CD4-positive, alpha-beta T cell treated with Interleukin-15 for 4 hours (primary cell): ENCODE data around the gene SEMA6D.

Source experiments
- DNase-seq: peaks from one replicate; pipeline ENCODE4 v3.0.0-alpha.2; 2020; ENCODE audit warnings: low spot score

SEMA6D gene

DNA sequence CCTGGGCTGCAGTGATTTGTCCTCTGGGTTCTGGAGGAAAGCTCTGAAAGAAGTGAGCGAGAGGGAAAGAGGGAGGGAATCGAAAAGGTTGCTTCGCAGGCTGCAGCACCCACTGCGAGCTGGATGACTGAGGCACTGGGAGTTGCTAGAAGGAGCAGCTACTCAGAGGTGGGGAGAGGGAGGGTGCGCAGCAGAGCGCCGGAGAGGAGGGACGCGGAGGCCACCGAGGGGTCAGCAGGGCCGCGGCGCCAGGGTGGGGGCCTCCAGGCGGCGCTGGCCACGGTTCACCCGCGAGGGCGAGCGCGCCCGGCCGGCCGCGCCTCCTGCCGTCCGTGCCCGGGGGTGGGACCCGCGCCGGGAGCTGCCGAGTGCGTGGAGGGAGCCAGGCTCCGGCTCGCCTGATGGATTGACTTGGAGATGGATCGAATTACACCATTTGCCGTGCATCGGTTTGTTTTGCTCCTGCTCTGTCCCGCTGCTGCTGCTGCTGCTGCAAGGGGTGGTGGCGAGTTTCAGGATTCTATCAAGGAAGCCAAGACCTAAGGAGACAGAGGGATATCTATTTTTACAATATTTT lies at the start of gene SEMA6D:
TSS of gene SEMA6D (plus strand) at position 470 of the 577 bp plus-strand sequence. CDS start 42,294 bp downstream, outside the sequence.
- DNase-seq = no peak

DNA sequence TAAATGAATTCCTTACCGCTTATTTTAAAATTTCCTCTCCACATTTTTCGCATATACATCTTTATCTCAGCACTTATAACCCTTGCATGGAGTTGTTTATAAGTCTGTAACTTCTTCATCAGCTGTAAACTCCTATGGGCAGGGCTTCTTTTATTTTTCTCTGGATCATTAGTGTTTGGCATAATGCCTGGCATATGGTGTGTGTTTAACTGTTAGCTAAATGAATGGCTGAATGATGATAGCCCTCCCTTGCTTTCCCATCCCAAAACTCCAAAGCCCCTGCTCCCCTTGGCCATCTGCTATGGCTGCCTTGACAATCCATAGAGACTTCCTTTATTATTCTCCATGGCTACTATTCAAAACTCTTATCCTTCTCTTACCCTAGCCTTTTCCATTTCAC lies 48.1 kb upstream of the SEMA6D start:
- no peak for DNase-seq

DNA sequence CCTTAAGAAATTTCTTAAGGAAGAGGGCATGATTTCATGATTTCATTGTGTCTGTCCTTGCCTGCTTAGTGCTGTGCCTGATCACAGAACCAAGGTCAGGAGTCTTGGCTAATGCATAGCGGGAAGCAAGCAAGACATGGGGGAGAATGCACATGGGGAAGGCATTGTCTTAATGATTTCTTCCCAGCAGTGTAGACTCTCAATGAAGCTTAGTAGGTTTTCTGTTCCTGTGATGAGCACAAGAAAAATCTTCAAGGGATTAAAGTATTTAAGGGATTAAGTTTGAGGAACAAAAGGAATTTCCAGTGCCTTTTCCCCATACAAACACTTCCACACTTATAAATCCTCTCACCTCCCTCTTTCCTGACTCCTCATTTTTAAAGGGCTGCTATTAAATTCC lies 46.9 kb upstream of the SEMA6D start:
- no peak for DNase-seq

GRCh38 chr15:47673232-47673761 lies 44.0 kb upstream of the SEMA6D start:
- DNase-seq = no peak

DNA sequence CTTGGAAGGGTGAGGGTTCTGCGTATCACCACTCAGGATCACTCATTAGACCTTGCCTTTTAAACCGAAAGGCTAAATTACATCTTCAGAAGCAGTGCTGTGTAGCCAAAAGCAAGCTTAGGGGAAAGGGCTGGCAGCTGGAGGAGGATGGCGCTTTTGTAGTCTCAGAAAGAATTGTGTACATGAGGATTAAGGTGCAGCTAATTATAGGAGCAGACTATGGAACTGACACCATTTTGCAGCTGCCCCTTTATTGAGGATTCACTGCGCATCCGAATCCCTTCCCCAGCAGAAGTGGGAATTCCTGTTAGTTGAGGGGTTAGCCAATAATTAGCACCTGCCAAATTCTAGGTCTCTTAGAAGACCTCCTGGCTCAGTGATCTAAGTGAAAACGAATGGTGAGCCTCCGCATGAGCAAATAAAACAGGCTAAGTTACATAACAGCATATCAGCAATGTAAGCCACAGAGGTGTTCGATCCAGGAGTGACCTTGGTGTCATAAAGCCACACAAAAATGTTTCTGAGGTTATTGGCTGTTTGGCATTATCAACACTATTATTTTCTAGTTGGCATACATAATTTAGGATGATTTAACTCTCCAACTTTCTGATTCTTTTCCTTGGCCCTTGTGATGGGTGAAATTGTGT lies 42.6 kb upstream of the SEMA6D start:
- no peak for DNase-seq

DNA sequence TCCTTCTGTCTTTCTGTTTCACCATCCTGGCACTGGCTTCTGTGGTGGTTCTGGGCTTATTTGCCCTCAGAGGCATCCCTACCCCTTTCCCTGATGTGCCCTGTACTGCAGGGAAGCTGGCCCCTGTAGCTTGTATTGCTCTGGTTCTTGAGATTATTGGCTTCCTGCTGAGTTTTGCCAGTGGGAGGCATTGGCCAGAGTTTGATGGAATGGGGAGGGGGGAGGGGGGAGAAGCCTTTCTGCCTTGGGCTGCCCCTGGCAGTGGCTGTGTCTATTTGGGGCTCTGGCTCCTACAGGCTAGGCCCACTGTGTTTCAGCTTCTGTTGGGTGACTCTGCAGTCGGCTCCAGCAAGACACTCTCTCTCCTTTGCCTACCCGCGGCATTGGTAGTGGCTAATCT lies 41.6 kb upstream of the SEMA6D start:
- DNase-seq = no peak

DNA sequence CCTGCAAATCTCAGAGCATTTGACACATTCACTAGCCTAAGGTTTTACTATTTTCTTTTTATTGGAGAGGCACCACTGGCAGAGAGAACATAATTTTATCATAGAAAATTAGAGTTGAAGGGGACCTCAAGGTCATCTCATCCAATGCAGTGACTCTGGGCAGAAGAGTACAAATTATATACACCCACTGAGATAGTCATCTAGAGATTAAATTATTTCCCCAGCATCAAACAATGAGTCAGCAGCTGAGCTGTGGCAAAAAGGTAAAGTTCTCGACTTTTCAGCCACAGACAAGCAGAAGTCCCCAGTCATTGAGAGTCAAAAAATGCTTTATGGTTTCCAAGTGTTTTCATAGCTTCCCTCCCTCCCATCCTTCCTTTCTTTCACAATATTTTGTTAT lies 39.3 kb upstream of the SEMA6D start:
- DNase-seq = no peak

DNA sequence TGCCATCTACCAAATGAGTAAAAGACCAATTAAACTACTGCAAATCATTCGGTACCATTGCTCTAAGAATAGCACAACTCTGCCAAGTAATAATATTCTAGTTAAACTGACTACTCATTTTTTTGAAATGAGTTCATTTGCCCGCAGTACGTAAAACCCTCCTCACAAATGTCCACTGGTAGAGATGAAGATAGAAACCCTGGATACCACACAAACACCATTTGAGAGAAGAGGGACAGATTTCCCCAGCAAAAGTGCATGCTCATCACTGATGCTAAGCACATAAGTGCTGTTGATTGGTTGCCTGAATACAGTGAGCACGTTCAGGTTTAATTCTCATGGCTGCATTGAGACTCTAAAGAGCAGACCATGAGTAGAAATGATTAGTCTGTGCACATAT lies 34.6 kb upstream of the SEMA6D start:
- DNase-seq = no peak

GRCh38 chr15:47685141-47685870 lies 32.0 kb upstream of the SEMA6D start:
- DNase-seq = no peak

- DNase-seq = no peak
Observed at GRCh38 chr15:47688573-47689086, 28.7 kb upstream of the SEMA6D start.

DNA sequence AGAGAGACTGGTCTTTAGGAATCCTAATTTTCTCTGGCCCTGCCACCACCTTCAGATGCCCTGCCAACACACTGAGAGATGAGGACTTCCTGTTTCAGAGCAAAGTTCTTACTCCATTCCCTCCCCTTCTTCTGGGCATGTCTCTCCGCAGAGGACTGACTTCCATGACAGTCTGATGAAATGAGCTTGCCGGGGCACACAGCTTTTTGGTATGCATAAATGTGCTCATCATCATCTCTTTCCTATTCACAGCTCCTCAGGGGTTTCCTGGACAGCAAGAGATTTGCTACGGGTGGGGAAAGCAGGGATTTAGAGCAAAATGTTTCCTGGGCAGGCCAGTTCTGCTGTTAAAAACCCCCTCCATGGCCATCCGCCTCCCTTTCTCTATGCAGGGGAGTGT lies 27.6 kb upstream of the SEMA6D start:
- no peak for DNase-seq

DNA sequence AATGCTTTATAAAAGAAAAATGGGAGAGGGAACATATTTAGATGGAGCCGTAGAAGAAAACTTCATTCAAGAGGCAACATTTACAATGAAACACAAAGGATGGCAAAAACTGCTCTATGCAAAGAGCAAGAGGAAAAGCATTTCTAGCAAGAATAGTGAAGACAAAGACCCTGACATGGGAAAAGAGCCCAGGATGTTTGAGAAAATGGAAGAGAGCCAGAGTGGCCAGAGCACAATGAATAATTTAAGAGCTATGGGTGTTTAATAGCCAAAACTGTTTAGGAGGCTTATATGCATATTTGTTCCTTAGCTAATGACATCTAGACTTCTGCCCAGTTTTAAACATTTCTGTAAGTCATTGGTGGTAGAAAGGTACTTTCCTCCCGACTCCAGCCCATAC lies 25.4 kb upstream of the SEMA6D start:
- DNase-seq = no peak

- DNase-seq = no peak
Observed at GRCh38 chr15:47696351-47696750, 21.0 kb upstream of the SEMA6D start.

DNA sequence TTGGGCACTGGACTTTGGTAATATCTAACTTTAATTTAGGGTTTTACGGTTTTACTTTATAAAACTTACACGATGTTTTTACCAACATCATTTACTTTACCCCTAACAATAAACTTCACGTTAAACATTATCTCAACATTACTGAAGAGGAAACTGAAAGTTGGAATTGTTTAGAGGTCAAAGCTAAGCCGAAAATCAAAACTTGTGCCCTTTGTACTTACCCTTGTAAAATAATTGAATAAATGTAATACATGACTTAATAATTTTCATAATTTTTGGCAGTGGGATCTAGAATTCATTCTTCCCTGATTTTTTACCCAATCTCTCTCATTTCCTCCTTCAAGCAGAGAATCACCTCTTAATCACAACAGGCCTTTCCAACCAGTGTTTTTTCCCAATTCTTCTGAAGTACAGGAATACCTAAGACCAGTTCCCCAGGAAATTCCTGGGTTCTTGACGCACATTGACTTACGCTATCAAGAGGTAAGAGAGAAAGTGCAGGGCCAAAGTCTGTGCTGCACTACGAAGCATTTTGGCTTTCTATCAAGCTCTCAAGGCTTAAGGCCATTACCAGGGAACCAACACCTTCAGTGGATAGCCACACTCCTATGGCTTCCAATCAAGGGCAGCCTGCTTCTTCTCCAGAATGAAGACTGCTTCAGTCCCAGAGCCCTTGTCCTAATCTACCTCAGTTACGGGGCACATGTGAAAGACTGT lies 11.9 kb upstream of the SEMA6D start:
- no peak for DNase-seq

- DNase-seq = no peak
Observed at GRCh38 chr15:47707391-47707790, 9.9 kb upstream of the SEMA6D start.

GRCh38 chr15:47708161-47708980 lies 8.9 kb upstream of the SEMA6D start:
- DNase-seq = no peak

DNA sequence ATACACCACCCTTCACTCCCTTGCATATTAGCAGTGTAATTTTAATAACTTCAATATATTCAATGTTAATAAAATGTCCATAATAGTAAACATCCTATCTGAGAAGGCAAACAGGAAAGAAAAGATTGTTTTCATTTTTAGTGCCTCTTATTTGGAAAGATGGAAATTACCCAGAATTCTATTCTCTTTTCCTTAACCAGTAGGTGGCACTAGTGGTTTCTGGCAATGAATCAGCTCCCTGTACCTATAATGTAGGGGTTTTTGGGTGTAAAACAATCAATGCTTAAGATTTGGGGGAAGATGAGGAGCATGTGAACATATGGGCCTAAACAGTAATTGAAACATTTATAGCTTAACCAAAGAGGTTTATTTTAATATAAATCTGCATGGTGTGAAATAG lies 5.7 kb upstream of the SEMA6D start:
- DNase-seq = no peak

DNA sequence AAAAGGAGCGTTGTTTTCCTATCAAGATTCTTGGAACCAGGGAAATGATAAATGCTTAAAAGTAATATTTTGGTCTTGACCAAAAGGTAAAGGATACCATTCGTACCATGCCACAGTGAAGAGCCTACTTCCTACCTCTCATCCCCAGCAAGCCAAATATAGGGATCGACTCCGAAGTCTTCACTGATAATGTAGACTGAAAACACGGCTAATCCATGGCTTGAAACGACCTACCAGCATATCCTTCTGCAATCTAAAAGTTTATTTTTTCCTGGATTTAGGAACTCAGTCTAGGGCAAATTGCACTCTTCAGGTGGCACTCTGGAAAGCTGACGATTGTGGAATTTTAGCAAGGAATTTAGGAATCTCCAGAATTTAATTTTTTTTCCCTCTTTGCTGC lies 1.9 kb upstream of the SEMA6D start:
- no peak for DNase-seq

GRCh38 chr15:47715856-47716445 lies 1.4 kb upstream of the SEMA6D start:
- DNase-seq = no peak

DNA sequence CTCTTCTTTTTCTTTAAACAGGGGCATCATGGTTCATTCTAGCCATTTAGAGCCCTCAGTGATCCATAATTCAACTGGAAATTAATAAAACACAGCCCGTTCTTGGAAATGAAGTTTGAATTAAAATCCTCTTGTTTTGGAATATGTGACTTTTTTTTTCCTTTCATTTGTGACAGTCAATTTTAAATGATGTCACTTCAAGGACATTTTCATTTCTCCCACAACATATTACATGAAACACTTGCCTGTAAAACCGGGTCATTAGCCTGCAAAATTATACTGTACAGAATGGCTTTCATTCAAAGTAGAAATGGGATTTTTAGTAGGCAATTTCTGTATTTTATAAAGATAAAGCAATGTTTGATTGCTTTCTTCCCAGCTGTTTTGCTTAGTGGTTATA lies 789 bp upstream of the SEMA6D start:
- no peak for DNase-seq
